KBM-7 (cell line): Measurements from ENCODE around the gene PNPLA2.

Experiments used
- DNase-seq: peaks from one replicate; pipeline ENCODE4 v3.0.0-alpha.2; 2015
- in situ Hi-C: fragments of 300-500 bp; cut with MboI; formaldehyde crosslinking; loops from 2 replicates; pipeline ENCODE4 v1.14.3; 2020; ENCODE audit warnings: low sequenced_read_pairs, low pct_unique_long_range_greater_than_20kb, mixed read lengths

The PNPLA2 gene

DNA sequence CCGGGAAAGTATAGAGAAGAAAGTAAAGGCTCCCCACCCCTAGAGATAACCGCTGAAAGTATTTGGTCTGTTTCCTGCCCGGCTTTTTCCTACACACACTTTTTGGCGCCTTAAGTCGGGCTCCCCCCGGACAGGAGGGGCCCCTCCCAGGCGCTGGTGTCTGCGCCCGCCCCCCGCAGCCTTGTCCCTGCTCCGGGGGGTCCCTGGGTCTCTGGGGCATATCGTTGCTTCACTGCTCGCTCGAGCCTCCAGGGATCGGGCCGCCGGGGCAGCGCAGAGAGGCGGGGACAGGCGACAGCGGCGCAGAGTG lies 8.1 kb downstream of the PNPLA2 start:
- in situ Hi-C loops, result no loop called here
- DNase-seq, result no peak

DNA sequence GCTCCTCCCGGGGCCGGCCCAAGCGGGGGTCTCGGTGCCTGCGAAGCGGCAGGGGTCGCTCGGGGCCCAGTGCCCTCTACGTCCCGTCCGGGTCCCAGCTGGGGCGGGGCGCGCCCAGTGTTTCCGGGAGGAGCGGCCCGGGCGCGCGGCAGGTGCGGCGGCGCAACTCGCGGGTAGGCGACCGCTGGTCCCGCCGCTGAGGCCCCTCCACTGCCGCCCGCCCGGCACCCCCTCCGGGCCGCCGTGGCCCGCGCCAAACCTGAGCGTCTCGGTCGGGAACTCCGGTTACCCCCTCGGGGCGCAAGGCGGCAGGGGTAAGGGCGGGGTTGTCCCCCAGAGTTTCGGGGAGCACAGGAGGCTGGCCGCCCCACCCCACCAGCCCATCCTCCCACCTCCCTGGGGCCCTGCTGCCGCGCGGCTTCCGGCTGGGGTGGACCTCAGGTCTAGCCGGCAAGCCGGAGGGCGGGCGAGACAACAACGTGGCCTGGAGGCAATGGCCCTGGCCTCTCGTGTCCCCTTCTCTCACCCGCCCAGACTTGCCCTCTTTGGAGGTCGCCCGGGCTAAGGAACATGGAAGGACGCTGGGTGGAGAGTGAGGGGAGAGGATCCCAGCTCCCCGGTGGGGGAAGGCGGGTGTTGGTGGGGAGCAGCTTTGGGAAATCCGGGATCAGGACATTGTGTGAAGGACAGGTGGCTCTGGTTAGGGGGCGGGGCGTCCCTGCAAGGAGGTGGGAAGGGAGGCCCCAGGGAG lies 8.6 kb downstream of the PNPLA2 start:
- in situ Hi-C loops, result no loop called here
- no peak for DNase-seq

DNA sequence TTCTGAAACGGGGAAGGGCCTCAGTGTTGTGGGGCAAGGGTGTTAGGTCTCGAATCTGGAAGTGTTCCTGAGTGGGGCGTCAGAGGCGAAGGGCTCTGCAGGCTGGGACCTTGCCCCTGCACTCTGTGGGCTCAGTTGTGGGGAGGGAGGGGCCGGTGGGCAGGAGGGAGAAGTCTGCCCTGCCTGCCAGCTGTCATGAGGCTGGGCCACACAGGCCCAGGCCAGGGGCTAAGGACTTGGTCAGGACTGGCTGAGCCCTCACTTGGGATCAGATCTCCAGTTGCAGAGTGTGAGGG lies 9.1 kb downstream of the PNPLA2 start, which contains the start of gene CRACR2B:
TSS of gene CRACR2B (plus strand) at position 23 of the 296 bp plus-strand sequence. CDS start 689 bp downstream, outside the sequence.
- no peak for DNase-seq
- in situ Hi-C loops, result no loop called here

DNA sequence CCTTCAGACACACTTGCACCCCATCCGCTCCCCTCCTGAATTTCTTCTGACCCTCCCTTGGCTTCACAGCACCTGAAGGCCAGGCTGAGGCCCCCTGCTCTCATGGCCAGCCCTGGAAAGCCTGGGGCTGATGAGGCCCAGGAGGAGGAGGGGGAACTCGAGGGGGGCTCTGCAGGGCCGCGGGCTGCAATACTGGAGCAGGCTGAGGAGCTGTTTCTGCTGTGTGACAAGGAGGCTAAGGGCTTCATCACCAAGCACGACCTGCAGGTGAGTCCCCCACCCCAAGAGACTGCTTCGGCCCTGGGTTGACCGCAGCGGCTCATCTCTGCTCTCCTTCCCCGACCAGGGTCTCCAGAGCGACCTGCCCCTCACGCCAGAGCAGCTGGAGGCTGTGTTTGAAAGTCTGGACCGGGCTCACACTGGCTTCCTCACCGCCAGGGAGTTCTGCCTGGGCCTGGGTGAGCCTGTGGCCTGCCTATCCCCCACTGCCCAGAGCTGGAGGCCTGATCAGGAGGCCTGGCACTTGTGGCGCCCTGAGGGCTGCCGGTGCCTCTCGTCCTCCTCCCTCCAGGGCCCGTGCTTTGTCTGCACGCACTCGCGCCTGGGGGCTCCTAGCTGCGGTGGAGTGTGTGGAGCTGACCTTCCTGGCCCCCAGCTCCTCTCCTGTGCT lies 9.9 kb downstream of the PNPLA2 start:
- in situ Hi-C loops, result no loop called here
- peak; percentile 62 for DNase-seq

DNA sequence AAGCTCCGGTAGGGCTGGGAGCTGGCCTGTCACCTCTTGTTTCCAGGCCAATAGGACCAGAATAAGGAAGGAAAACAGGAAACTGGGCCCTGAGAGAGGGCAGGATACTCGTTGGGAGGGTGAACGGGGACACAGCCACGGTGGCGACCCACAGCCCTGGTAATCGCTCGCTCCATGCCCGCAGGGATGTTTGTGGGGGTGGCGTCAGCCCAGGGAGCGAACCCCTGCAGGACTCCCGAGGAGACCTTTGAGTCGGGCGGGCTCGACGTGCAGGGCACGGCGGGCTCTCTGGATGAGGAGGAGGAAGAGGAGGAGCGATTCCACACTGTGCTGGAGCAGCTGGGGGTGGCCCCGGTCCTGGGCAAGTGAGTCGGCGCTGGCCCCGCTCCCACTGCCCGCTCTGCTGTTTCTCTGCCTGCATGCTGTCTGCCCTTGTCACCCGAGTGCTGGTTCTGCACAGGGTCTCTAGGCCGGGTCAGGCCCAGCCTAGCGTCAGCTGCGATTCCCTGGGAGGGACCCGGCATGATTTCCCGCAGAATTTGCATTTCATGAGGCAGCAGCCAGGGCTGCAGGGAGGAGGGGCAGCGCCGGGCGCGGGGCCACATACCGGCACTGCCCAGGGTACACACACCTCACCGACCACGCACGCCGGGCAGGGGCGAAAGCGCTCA lies 10.6 kb downstream of the PNPLA2 start:
- DNase-seq, result no peak
- in situ Hi-C loops, result no loop called here

DNA sequence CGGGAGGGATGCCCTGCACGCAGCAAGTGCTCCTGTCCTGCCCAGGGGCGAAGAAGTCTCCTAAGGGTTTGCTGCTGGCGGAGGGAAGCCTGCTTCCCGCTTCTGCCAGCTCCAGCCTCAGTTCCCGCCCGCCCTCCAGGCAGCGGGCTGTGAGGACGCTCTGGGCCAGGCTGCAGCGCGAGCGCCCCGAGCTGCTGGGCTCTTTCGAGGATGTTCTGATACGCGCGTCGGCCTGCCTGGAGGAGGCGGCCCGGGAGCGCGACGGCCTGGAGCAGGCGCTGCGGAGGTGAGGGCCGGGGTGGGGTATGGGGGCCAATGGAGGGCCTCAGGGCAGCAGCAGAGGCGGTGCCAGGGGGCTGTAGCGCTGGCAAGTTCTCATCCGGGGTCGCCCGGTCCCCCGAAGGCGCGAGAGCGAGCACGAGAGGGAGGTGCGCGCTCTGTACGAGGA lies 11.2 kb downstream of the PNPLA2 start:
- DNase-seq, result no peak
- in situ Hi-C loops, result no loop called here

DNA sequence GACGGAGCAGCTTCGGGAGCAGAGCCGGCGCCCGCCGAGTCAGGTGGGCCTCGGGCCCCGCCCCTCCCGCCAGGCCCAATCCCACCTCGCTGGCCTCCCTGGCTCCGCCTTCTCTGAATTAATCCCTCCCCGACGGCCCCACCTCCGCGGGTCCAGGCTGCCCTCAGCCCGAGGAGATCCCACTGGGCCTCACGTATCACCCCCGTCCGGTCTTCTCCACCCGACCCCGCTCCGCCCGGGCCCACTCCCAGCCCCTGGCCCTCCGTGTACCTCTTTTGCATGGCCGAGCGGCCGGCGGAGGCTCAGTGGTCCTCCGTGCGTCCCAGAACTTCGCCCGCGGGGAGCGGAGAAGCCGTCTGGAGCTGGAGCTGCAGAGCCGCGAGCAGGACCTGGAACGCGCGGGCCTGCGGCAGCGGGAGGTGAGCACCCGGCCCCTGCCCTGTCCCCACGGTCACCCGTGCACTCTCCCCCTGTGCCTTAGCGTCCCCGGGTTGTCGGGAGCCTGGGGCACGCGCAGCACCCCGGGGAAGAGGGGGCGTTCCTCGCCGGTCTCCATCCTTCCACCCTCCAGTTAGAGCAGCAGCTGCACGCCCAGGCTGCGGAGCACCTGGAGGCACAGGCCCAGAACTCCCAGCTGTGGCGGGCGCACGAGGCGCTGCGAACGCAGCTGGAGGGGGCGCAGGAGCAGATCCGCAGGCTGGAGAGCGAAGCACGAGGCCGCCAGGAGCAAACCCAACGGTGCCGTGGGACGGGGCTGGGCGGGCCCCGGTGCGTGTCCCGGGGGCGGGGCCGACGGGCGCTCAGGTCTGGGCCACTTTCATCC lies 11.8 kb downstream of the PNPLA2 start:
- in situ Hi-C loops, result no loop called here
- no peak for DNase-seq

DNA sequence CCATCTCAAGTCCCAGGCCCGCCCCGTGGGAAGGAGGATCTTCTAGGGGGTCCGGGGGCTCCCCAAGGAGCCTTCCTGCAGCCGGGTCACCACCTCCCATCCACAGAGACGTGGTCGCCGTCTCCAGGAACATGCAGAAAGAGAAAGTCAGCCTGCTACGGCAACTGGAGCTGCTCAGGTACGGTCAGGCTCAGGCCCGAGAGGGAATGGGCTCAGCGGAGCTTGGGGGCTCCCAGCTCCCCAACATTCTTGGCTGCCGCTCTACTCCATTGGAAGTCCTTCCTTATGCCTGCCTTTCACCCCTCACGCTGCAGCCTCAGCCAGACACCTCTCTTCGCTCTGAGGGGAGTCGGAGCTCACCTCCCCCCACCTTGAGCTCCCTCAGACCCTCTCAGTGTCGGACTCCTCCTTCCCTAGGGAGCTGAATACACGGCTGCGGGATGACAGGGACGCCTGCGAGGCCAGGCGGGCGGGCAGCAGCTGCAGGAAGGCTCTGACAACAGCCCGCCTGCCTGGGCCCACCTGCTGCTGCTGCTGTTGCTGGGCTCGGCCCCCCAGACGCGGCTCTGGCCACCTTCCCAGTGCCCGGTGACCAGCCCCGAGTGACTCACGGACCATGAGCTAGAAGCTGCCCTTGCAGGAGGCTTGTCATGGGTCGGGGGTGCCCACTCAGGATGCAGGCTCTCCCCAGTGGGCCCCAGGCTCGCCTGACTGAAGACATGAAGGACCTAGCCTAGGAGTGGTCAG lies 12.6 kb downstream of the PNPLA2 start:
- in situ Hi-C loops, result no loop called here
- no peak for DNase-seq

DNA sequence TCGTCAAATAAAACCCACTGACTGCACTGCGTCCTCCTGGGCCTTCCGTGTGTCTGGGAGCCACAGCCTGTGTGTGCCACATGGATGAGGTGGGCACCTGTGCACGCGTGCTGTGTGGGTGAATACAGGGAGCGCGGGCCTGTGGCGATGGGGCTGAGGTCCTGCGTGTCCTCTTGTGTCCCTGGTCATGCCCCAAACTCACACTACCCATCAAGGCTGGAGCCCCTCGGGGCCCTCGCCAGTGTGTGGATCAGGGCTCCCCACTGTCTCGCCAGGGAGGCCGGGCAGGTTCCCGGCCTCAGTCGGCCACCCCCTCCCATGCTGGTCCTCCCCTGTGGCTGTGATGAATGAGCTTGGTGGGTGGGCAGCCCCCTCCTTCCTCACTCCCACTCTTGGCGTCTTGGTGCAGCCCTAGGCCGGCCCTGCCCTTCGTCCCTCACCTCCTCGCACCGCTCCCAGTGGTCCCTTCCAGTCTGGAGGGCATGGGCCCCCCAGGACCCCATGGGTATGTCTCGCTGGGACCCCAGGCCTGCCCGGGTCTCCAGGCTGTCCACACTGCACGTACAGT lies 13.3 kb downstream of the PNPLA2 start:
- in situ Hi-C loops, result no loop called here
- DNase-seq, result no peak

DNA sequence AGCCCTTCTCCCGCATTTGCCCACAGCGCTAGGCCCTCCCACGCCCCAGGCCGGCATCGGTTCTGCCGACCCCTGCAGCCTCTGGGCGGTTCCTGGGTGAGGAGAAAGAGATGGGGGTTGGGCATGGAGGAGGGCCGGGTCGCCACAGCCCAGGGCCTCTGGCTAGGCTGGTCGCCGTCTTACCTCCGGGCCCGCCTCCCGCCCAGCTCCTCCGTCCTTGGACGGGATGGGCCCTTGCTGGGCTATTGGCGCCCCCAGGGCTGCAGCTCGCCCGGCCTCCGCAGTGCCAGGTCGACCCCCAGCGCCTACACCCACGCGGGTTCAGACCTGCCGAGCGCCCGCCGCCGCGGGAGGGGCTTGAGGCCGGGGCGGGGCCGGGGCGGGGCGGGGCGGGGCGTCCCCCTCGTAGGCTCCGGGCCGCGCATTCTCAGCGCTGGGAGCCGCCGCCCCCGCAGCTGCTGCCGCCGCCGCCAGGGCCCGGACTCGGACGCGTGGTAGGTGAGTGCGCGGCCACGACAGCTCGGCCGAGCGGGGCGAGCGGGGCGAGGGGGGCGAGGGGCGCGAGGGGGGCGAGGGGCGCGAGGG lies 13.9 kb downstream of the PNPLA2 start, which contains the start of gene CD151:
TSS of gene CD151 (plus strand) at position 424 of the 585 bp plus-strand sequence. CDS start 3,118 bp downstream, outside the sequence.
- DNase-seq, result peak; percentile 59
- in situ Hi-C loops, result no loop called here

DNA sequence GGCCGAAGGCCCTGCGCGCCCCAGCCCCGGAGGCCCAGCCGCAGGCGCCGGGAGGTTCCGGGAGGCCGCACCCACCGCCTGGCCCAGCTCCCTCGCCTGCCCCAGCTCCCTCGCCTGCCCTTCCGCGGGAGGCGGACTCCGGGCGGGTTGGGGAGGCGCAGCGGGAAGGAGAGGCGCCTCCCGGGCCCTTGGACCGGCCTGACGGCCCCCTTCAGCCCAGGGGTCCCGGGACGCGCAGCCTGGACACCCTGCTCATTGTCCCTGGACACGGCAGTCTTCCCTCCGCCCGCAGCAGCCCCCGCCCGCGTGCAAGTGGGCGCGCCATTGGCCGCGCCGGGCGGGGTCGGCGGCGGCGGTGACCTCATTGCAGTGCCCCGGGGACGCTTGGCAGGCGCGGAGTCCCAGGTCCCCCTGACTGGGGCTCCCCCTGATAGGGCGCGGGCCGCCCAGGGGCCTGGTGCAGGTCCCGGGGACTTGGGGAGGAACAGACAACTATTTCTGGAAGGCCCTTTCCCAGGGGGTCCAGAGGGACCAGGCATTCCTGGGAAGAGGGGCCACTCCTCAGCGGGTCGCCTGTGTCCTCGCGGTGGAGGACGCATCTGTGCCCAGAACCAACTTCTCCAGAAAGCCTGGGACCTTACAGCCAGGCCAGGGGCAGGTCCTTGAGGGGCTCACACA lies 14.5 kb downstream of the PNPLA2 start:
- in situ Hi-C loops, result no loop called here

DNA sequence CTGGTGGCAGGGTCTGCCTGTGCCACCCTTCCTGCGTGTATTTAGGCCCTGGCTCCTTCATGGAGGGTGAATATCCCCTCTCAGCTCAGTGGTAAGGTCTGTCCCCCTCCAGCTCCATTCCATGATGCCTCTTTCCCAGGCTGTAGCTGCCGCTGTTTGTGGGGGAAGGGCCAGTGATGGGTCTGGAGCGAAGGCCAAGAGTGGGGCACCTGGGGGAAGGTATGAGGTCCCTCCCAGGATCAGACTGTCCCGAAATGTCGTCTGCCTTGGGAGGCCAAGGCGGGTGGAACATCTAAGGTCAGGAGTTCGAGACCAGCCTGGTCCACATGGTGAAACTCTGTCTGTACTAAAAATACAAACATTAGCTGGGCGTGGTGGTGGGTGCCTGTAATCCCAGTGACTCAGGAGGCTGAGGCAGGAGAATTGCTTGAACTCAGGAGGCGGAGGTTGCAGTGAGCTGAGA lies 15.2 kb downstream of the PNPLA2 start:
- DNase-seq, result no peak
- in situ Hi-C loops, result no loop called here

More for the DNA sequence above, 14.5 kb downstream of the PNPLA2 start:
- peak; percentile 56 for DNase-seq

DNA sequence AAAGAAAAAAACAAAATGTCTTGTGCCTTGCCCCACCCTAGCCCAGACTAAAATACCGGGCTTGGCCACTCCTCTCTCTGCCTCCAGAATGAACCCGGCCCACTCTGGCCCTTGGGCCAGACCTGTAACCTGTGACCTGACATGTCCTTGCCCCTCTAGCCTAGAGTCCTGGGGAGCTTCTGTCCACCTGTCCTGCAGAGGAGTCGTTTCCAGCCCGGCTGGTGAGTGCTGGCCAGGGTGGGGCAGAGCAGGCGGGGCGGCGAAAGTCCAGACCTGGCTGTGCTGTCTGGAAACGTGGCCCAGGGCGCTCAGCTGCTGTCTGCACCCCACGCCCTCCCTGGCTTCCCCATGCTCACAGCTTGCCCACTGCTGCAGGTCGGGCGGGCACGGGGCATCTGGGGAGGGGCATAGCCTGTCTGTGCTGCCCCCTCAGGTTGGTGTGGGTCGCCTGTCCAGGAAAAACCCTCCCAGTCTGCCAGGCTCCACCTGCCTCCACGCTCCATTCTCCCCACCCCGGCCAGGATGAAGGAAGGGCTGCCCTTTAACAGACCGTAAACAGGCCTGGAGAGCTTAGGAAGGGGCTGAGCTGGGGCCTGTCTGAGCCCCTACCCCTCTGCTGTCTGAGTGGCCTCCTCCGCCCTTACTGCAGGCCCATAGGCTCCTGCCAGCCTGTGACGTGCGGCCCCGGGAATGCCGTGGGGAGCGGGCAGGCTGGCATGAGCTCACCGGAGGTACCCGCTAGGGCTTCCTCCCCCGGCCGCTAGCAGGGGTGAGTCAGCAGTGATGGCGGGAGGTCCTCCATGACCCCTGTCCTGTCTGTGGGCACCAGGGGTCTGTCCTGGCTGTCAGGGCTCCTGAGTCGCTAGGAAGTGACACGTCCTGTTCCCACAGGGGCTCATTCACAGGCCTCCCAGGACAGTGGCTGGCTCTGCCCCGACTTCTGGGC lies 15.9 kb downstream of the PNPLA2 start:
- no peak for DNase-seq
- in situ Hi-C loops, result no loop called here

DNA sequence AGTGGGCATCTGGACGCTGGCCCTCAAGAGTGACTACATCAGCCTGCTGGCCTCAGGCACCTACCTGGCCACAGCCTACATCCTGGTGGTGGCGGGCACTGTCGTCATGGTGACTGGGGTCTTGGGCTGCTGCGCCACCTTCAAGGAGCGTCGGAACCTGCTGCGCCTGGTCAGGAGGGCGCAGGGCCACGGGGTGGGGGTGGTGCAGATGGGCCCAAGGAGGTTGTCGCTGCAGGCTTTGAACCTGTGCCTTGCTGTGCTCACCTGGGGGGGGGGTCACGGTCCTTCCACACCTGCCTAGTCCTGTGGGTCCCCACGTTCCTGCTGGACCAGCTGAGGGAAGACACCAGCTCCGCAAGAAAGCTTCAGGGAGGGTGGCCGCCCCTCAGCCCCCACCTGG lies 17.6 kb downstream of the PNPLA2 start:
- no peak for DNase-seq
- in situ Hi-C loops, result no loop called here

DNA sequence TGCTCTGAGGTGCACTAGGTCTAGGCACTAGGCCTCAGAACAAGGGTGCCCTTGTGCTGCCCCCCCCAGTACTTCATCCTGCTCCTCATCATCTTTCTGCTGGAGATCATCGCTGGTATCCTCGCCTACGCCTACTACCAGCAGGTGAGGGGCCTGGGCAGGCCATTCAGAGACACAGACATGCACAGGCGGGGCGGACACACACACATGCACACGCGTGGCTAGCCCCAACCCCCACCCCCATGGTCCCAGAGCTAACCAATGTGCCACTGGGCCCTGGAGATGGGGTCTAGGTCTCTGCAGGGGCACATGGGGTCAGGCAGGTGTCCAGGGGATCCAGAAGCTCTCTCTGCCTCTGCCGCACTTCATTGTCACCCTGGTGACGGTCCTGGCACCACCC lies 18.0 kb downstream of the PNPLA2 start:
- in situ Hi-C loops, result no loop called here
- no peak for DNase-seq

DNA sequence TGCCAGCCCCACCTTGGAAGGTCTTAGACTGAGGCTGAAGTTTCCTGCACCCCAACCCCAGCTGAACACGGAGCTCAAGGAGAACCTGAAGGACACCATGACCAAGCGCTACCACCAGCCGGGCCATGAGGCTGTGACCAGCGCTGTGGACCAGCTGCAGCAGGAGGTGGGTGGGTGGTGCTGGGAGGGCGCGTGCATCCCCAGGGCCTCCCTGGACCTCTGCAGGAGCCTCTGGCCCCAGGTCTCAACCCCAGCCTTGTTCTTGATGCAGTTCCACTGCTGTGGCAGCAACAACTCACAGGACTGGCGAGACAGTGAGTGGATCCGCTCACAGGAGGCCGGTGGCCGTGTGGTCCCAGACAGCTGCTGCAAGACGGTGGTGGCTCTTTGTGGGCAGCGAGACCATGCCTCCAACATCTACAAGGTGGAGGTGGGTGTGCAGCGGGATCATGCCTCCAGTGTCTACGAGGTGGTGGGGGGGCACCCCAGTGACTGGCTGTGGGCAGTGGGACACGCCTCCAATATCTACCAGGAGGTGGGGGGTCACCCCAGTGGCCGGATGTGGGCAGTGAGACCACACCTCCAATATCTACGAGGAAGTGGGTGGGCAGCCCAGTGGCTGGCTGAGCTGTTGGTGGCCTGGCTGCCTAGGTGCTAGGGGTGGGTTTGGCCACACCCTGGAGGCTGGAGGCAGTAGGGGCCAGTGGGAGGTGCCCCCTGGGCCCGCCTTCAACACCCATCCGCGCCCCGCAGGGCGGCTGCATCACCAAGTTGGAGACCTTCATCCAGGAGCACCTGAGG lies 18.7 kb downstream of the PNPLA2 start:
- in situ Hi-C loops, result no loop called here
- no peak for DNase-seq
